ENCODE measurements around the gene FAM81A. TPM values are rescaled to one million over a fixed set of nuclear protein-coding genes. Genes with fewer than 3 reads are reported as not detected.
"Not testable (repeated sequence)": the region's sequence is repeated elsewhere in the genome, so short reads cannot be mapped to it uniquely, and the experiment has no call there.

Gene FAM81A
- total RNA-seq, 4 donors from 2014 or later = 1.6 to 2.8 TPM; not detected in 2

- H3K36me3 ChIP-seq = no peaks in the 10 kb centered on the region
- TF ChIP-seq POLR2A (IDR thresholded peaks at IDR 0.05) (no peak), CTCF (IDR thresholded peaks at IDR 0.05) (no peak)
- no peaks in the 10 kb centered on the region for H3K4me1 ChIP-seq
- no peak overlapping the region for H3K4me3 ChIP-seq
- no peak overlapping the region for H3K27ac ChIP-seq
- no peaks in the 10 kb centered on the region for H3K27me3 ChIP-seq
- no peaks in the 10 kb centered on the region for H3K9me3 ChIP-seq
- DNase-seq = no peak
- WGBS, 2 donors = 64 to 66% methylated on average over 5 of the region's 5 CpGs
- intact Hi-C loops (cut with DNase I) = no loop called here
Observed at GRCh38 chr15:59473226-59473625, 35.2 kb downstream of the FAM81A start.

- H3K36me3 ChIP-seq; H3K4me1 ChIP-seq; H3K9me3 ChIP-seq; intact Hi-C loops (cut with DNase I); DNase-seq; H3K27ac ChIP-seq; H3K4me3 ChIP-seq; H3K27me3 ChIP-seq: not testable (repeated sequence)
- 75 to 92% methylated on average over 5 of the region's 5 CpGs for WGBS, 2 donors
Observed at GRCh38 chr15:59475161-59475560, 37.2 kb downstream of the FAM81A start.

- intact Hi-C loops (cut with DNase I) = loop anchor here (10.0 kb wide), 1 partner anchor 500 kb away; the partner anchor contains the start of gene RNF111
- TF ChIP-seq CTCF (IDR thresholded peaks at IDR 0.05) = no peak
- TF ChIP-seq POLR2A (IDR thresholded peaks at IDR 0.05) = no peak
- peaks cover 0 to 14% (median 3%) of the 10 kb centered on the region in 3 donors for H3K4me1 ChIP-seq
- no peak for DNase-seq
- H3K36me3 ChIP-seq = no peaks in the 10 kb centered on the region
- H3K9me3 ChIP-seq = no peaks in the 10 kb centered on the region
- H3K4me3 ChIP-seq = no peak overlapping the region
- H3K27me3 ChIP-seq = no peaks in the 10 kb centered on the region
- H3K27ac ChIP-seq = no peak overlapping the region
- WGBS, 2 donors = 86 to 96% methylated on average over 4 of the region's 4 CpGs
Observed at GRCh38 chr15:59484399-59484798, 46.4 kb downstream of the FAM81A start.

- DNase-seq = no peak
- 80 to 100% methylated on average over 1 of the region's 4 CpGs for WGBS, 2 donors
- Histone ChIP-seq H3K27ac (no peak overlapping the region), H3K4me1 (peaks cover 0 to 14% (median 3%) of the 10 kb centered on the region in 3 donors), H3K36me3 (no peaks in the 10 kb centered on the region), H3K27me3 (no peaks in the 10 kb centered on the region), H3K9me3 (no peaks in the 10 kb centered on the region), H3K4me3 (no peak overlapping the region)
- TF ChIP-seq CTCF (IDR thresholded peaks at IDR 0.05) (no peak), POLR2A (IDR thresholded peaks at IDR 0.05) (no peak)
- intact Hi-C loops (cut with DNase I) = loop anchor here (10.0 kb wide), 1 partner anchor 500 kb away; the partner anchor contains the start of gene RNF111
Observed at GRCh38 chr15:59485036-59485435, 47.0 kb downstream of the FAM81A start.

GRCh38 chr15:59489485-59489884 is 51.5 kb downstream of the FAM81A start:
- H3K4me3 ChIP-seq, H3K4me1 ChIP-seq, H3K27ac ChIP-seq, DNase-seq, H3K9me3 ChIP-seq, H3K27me3 ChIP-seq, H3K36me3 ChIP-seq: not testable (repeated sequence)
- intact Hi-C loops (cut with DNase I) = loop anchor here (10.0 kb wide), 1 partner anchor 505 kb away; the partner anchor contains the start of gene RNF111

GRCh38 chr15:59491062-59491461 is 53.1 kb downstream of the FAM81A start:
- H3K27ac ChIP-seq = no peak overlapping the region
- H3K9me3 ChIP-seq = no peaks in the 10 kb centered on the region
- intact Hi-C loops (cut with DNase I) = loop anchor here (10.0 kb wide), 3 partner anchors 236 to 536 kb away; no protein-coding TSS in a partner anchor
- no peaks in the 10 kb centered on the region for H3K36me3 ChIP-seq
- H3K4me3 ChIP-seq = no peak overlapping the region
- H3K27me3 ChIP-seq = no peaks in the 10 kb centered on the region
- H3K4me1 ChIP-seq = peaks cover 0 to 7% (median 6%) of the 10 kb centered on the region in 3 donors
- TF ChIP-seq POLR2A (IDR thresholded peaks at IDR 0.05) = no peak
- no peak for TF ChIP-seq CTCF (IDR thresholded peaks at IDR 0.05)
- DNase-seq = no peak
- WGBS, 2 donors = 56 to 64% methylated on average over 5 of the region's 5 CpGs
